ENCODE measurements around the gene SLC13A5. TPM values are rescaled to one million over a fixed set of nuclear protein-coding genes. Genes with fewer than 3 reads are reported as not detected.

SLC13A5 gene
- total and polyA plus RNA-seq, 10 of the 15 experiments (the other 5 are each of a cell fraction or from before 2014, with no cell fraction given) = 0.23 TPM; not detected in 9

DNA sequence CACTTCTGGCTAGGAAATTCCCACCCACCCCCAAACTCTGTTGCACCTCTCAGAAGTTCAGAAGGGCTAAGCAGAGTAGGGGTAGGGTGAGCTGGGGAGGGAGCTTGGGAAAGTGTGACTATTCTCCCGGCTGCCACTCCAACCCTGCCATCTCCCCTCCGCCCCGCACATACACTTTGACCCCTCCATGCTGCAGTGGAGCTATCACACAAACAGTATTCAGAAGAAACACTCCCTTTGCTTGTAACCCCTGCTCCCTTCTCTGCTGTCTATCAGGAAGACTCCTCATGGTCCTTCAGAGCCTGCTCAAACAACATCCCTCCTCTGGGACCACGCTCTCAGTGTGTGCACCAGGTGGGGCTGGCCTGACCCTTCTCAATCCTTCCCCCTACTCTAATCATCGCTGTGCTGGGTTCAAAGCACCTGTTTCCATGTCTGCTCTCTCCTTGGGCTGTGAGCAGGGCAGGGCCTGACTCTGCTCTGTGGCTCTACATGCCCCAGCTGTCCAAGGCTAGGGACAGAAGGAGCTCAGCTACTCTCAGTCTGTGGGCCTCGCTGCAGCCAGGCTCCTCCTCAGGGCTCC, 8.6 kb downstream of the SLC13A5 start (continued):
- no peak for TF ChIP-seq MYB (IDR thresholded peaks at IDR 0.05; ENCODE audit: borderline replicate concordance, low read depth, low read length)

DNA sequence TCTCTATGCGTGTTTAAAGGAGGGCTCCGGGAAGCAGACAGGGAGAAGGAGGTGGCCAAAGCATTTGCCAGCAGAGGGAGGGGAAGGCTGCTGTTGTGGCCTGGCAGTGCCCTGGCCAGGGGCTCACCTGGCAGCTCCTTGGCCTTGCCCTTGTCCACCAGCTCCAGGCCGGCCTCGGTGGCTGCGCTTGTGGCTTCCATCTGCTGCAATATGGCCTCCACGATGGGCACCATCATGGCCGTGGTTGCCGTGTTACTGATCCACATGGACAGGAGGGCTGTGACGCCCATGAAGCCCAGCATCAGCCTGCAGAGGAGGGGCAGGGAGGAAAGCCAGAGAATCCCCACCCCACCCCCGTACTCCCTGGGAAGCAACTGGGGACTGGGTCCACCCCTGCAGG, 9.4 kb downstream of the SLC13A5 start:
- no peaks in the 10 kb centered on the region for H4K20me1 ChIP-seq (ENCODE audit: control insufficient read depth, insufficient read depth)
- no peak overlapping the region for H2AFZ ChIP-seq (ENCODE audit: control insufficient read depth, low read depth, low read length)
- no TSS peak for BruUV-seq (replicated peaks)
- H3K9me3 ChIP-seq (replicated peaks; ENCODE audit: control insufficient read depth, insufficient read depth, low read length) = no peaks in the 10 kb centered on the region
- H3K4me2 ChIP-seq (ENCODE audit: control insufficient read depth, insufficient read depth) = no peak overlapping the region
- no peaks in the 10 kb centered on the region for H3K36me3 ChIP-seq (ENCODE audit: control insufficient read depth in 2 of 2, insufficient read depth in 2 of 2, low read length in 1 of 2)
- H3K27me3 ChIP-seq (replicated peaks in 1 of 2; ENCODE audit: control insufficient read depth in 2 of 2, insufficient read depth in 2 of 2, low read length in 1 of 2) = no peaks in the 10 kb centered on the region; a peak in 2 of 4 replicates
- no peaks in the 10 kb centered on the region for H3K4me1 ChIP-seq (ENCODE audit: control insufficient read depth, insufficient read depth, low read length)
- intact Hi-C loops (cut with micrococcal nuclease; ENCODE audit: unreplicated experiment) (no loop called here), in situ Hi-C loops (cut with MboI) (no loop called here)
- H3K27ac ChIP-seq (ENCODE audit: control insufficient read depth, insufficient read depth) = no peak overlapping the region
- WGBS (ENCODE audit: insufficient coverage, insufficient replicate concordance, low lambda C conversion rate, missing lambda C conversion rate) = 50% methylated on average over 10 of the region's 10 CpGs
- ChIA-PET SMC1A (ENCODE audit: uncharacterized antibody, unreplicated experiment) (no interaction called here), RAD21 (ENCODE audit: unreplicated experiment) (no interaction called here), POLR2A (no interaction called here), CTCF (no interaction called here)
- ATAC-seq (no peak), FAIRE-seq (no peak), DNase-seq (ENCODE audit: low read depth, low spot score) (no peak)
- H3K4me3 ChIP-seq = no peak overlapping the region
- no peaks in the 10 kb centered on the region for H3K79me2 ChIP-seq (ENCODE audit: control insufficient read depth, insufficient read depth, low read length)
- no peak overlapping the region for H3K9ac ChIP-seq (ENCODE audit: control insufficient read depth, insufficient read depth, low read length)
- no peak for TF ChIP-seq SREBF2 (IDR thresholded peaks at IDR 0.05; ENCODE audit: low read length)
- no peak for TF ChIP-seq SMAD1 (IDR thresholded peaks at IDR 0.05; ENCODE audit: low read depth, partially characterized antibody)
- no peak for TF ChIP-seq NRF1 (conservative IDR thresholded peaks at IDR 0.05; ENCODE audit: low read depth, low read length)
- TF ChIP-seq, protein P1, sequence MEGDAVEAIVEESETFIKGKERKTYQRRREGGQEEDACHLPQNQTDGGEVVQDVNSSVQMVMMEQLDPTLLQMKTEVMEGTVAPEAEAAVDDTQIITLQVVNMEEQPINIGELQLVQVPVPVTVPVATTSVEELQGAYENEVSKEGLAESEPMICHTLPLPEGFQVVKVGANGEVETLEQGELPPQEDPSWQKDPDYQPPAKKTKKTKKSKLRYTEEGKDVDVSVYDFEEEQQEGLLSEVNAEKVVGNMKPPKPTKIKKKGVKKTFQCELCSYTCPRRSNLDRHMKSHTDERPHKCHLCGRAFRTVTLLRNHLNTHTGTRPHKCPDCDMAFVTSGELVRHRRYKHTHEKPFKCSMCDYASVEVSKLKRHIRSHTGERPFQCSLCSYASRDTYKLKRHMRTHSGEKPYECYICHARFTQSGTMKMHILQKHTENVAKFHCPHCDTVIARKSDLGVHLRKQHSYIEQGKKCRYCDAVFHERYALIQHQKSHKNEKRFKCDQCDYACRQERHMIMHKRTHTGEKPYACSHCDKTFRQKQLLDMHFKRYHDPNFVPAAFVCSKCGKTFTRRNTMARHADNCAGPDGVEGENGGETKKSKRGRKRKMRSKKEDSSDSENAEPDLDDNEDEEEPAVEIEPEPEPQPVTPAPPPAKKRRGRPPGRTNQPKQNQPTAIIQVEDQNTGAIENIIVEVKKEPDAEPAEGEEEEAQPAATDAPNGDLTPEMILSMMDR (IDR thresholded peaks at IDR 0.05 in 2 of 3, conservative IDR thresholded peaks at IDR 0.05 in 1 of 3; ENCODE audit: control insufficient read depth in 2 of 3, extremely low read depth in 1 of 3, insufficient read depth in 1 of 3, low read depth in 3 of 3, low read length in 3 of 3) = no peak
- no peak for TF ChIP-seq SRF (IDR thresholded peaks at IDR 0.05; ENCODE audit: low read depth in 2 of 2, low read length in 2 of 2)
- no peak for TF ChIP-seq BHLHE40 (IDR thresholded peaks at IDR 0.05; ENCODE audit: borderline replicate concordance in 1 of 2, low read depth in 2 of 2, low read length in 1 of 2)
- no peak for TF ChIP-seq NFYA (IDR thresholded peaks at IDR 0.05; ENCODE audit: borderline replicate concordance, low read depth, low read length)
- no peak for TF ChIP-seq ZNF622 (IDR thresholded peaks at IDR 0.05)
- no peak for TF ChIP-seq EP300 (IDR thresholded peaks at IDR 0.05; ENCODE audit: borderline replicate concordance in 1 of 2, control insufficient read depth in 1 of 2, low read depth in 2 of 2, low read length in 2 of 2)
- TF ChIP-seq CEBPB (IDR thresholded peaks at IDR 0.05; ENCODE audit: borderline replicate concordance in 1 of 2, low read depth in 2 of 2, low read length in 2 of 2) = no peak
- no peak for TF ChIP-seq SP1 (IDR thresholded peaks at IDR 0.05; ENCODE audit: low read depth, low read length)
- no peak for TF ChIP-seq KAT2A (conservative IDR thresholded peaks at IDR 0.05; ENCODE audit: control insufficient read depth, low read depth, low read length)
- TF ChIP-seq, protein P2, sequence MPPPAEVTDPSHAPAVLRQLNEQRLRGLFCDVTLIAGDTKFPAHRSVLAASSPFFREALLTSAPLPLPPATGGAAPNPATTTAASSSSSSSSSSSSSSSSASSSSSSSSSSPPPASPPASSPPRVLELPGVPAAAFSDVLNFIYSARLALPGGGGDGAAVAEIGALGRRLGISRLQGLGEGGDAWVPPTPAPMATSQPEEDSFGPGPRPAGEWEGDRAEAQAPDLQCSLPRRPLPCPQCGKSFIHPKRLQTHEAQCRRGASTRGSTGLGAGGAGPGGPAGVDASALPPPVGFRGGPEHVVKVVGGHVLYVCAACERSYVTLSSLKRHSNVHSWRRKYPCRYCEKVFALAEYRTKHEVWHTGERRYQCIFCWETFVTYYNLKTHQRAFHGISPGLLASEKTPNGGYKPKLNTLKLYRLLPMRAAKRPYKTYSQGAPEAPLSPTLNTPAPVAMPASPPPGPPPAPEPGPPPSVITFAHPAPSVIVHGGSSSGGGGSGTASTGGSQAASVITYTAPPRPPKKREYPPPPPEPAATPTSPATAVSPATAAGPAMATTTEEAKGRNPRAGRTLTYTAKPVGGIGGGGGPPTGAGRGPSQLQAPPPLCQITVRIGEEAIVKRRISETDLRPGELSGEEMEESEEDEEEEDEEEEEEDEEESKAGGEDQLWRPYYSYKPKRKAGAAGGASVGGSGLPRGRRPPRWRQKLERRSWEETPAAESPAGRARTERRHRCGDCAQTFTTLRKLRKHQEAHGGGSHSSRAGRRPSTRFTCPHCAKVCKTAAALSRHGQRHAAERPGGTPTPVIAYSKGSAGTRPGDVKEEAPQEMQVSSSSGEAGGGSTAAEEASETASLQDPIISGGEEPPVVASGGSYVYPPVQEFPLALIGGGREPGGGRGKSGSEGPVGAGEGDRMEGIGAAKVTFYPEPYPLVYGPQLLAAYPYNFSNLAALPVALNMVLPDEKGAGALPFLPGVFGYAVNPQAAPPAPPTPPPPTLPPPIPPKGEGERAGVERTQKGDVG (CRISPR knock-in tag; IDR thresholded peaks at IDR 0.05) = no peak
- TF ChIP-seq ZNF207 (IDR thresholded peaks at IDR 0.05; ENCODE audit: borderline replicate concordance) = no peak
- TF ChIP-seq, protein P3, sequence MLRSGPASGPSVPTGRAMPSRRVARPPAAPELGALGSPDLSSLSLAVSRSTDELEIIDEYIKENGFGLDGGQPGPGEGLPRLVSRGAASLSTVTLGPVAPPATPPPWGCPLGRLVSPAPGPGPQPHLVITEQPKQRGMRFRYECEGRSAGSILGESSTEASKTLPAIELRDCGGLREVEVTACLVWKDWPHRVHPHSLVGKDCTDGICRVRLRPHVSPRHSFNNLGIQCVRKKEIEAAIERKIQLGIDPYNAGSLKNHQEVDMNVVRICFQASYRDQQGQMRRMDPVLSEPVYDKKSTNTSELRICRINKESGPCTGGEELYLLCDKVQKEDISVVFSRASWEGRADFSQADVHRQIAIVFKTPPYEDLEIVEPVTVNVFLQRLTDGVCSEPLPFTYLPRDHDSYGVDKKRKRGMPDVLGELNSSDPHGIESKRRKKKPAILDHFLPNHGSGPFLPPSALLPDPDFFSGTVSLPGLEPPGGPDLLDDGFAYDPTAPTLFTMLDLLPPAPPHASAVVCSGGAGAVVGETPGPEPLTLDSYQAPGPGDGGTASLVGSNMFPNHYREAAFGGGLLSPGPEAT (IDR thresholded peaks at IDR 0.05; ENCODE audit: low read depth) = no peak
